GM13976 (cell line): ENCODE results near the gene SCAI.
"Not testable (repeated sequence)": the region's sequence is repeated elsewhere in the genome, so short reads cannot be mapped to it uniquely, and the experiment has no call there.

Source experiments
- DNase-seq: peaks from one replicate; pipeline ENCODE4 v3.0.0; 2012; ENCODE audit warnings: low spot score
- in situ Hi-C: fragments of 300-500 bp; cut with MboI; formaldehyde crosslinking; loops from one replicate; pipeline ENCODE4 v1.12.0; 2022; ENCODE audit warnings: low sequenced_read_pairs, mixed read lengths, inconsistent platforms; ENCODE audit not compliant: unreplicated experiment
- TF ChIP-seq, protein P1 (sequence below): IDR thresholded peaks from 2 replicates; pipeline ENCODE4 v1.5.1; 2012; ENCODE audit warnings: borderline replicate concordance, mild to moderate bottlenecking; ENCODE audit not compliant: insufficient read depth; ENCODE audit errors: extremely low read depth, missing control alignments, control extremely low read depth

SCAI gene

DNA sequence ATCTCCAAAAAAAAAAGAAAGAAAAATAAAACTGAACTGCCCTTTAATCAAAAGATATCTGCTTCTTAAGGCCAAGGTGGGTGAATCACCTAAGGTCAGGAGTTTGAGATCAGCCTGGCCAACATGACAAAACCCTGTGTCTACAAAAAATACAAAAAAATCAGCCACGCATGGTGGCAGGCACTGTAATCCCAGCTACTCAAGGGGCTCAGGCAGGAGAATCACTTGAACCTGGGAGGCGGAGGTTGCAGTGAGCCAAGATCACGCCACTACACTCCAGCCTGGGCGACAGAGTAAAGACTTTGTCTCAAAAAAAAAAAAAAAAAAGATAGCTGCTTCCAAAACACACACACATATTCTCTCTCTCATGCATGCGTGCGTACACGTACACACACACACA, 17.8 kb downstream of the SCAI start:
- no peak for DNase-seq
- in situ Hi-C loops: no loop called here
- TF ChIP-seq, protein P1, sequence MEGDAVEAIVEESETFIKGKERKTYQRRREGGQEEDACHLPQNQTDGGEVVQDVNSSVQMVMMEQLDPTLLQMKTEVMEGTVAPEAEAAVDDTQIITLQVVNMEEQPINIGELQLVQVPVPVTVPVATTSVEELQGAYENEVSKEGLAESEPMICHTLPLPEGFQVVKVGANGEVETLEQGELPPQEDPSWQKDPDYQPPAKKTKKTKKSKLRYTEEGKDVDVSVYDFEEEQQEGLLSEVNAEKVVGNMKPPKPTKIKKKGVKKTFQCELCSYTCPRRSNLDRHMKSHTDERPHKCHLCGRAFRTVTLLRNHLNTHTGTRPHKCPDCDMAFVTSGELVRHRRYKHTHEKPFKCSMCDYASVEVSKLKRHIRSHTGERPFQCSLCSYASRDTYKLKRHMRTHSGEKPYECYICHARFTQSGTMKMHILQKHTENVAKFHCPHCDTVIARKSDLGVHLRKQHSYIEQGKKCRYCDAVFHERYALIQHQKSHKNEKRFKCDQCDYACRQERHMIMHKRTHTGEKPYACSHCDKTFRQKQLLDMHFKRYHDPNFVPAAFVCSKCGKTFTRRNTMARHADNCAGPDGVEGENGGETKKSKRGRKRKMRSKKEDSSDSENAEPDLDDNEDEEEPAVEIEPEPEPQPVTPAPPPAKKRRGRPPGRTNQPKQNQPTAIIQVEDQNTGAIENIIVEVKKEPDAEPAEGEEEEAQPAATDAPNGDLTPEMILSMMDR: no peak

DNA sequence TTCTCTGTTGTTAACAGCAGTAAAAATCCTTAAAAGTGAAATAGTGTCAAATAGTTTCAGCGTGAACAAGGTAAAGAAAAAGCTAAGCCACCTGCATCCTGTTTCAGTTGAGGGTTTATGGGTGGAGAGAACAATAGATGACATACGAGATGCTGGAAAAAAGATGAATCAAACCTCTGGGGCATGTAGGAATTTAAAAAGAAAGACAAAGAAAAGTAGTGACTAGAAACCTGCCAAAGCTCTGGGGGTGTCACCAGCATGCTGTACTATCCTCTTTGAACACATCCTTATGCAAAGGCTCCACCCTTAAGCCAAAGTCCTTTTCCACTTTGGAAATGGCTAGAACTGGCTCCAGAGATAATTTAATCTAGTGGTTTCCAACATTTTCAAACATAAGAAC, 22.2 kb downstream of the SCAI start:
- TF ChIP-seq, protein P1: no peak
- in situ Hi-C loops: no loop called here
- no peak for DNase-seq

DNA sequence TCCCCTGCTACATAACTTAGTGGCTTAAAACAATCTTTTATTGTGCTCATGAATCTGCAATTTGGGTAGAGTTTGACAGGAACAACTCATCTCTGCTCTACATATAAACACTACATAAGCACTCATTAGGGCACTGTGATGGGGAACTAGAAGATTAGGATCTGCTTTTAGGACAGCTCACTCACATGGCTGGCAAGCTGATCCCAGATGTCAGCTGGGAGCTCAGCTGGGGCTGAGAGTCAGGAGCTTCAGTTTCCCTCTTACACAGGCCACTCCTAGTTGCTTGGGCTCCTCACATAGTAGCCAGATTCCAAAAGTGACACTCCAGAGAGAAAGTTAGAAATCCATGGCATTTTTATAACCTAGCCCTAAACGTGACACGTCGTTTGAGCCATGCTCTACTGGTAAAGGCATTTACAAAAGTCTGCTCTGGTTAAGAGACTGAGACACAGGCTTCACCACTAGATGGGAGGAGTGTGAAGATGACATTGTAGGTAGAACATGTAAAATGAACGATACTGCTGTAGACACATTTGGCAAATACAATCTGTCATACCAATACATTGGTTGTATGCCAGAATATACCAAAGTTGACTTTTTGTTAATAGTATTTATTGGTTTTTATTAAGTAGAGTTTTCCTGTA, 23.6 kb downstream of the SCAI start:
- DNase-seq: no peak
- in situ Hi-C loops: no loop called here
- TF ChIP-seq, protein P1: no peak

DNA sequence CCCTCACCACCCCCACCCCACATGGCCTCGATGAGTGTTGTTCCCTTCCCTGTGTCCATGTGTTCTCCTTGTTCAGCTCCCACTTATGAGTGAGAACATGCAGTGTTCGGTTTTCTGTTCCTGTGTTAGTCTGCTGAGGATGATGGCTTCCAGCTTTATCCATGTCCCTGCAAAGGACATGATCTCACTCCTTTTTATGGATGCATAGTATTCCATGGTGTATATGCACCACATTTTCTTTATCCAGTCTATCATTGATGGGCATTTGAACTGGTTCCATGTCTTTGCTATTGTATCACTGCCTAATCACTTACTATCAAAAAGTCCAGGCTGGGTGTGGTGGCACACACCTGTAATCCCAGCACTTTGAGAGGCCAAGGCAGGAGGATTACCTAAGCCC, 24.6 kb downstream of the SCAI start:
- in situ Hi-C loops: not testable (repeated sequence)

DNA sequence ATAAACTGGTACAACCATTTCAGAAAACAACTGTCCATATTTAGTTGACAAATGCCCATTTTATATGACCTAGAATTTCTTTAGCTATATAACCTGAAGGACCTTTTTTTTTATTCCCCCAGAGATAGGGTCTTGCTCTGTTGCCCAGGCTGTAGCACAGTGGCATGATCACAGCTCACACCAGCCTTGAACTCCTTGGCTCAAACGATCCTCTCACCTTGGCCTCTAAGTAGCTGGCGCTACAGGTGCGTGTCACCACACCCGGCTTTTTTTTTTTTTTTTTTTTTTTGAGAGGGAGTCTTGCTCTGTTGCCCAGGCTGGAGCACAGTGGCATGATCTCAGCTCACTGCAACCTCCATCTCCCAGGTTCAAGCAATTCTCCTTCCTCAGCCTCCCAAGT, 28.8 kb downstream of the SCAI start:
- DNase-seq, in situ Hi-C loops: not testable (repeated sequence)

More for the DNA sequence above, 24.6 kb downstream of the SCAI start:
- not testable (repeated sequence) for DNase-seq

DNA sequence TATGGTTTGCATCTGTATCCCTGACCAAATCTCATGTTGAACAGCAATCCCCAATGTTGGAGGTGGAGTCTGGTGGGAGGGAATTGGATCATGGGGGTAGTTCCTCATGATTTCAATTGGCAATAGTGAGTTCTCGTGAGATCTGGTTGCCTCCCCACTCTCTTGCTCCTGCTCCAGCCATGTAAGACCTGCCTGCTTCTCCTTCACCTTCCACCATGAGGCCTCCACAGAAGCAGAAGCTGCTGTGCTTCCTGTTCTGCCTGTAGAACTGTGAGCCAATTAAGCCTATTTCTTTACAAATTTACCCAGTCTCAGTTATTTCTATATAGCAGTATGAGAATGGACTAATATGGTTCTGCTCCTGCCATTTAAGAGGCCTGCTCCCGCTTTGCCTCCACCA, 32.9 kb downstream of the SCAI start:
- TF ChIP-seq, protein P1: no peak
- DNase-seq: no peak
- in situ Hi-C loops: no loop called here

DNA sequence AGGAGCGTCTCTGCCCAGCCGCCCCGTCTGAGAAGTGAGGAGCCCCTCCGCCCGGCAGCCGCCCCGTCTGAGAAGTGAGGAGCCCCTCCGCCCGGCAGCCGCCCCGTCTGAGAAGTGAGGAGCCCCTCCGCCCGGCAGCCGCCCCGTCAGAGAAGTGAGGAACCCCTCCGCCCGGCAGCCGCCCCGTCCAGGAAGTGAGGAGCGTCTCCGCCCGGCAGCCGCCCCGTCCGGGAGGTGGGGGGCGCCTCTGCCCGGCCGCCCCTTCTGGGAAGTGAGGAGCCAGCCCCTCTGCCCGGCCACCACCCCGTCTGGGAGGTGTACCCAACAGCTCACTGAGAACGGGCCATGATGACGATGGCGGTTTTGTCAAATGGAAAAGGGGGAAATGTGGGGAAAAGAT, 34.8 kb downstream of the SCAI start:
- in situ Hi-C loops, DNase-seq: not testable (repeated sequence)

DNA sequence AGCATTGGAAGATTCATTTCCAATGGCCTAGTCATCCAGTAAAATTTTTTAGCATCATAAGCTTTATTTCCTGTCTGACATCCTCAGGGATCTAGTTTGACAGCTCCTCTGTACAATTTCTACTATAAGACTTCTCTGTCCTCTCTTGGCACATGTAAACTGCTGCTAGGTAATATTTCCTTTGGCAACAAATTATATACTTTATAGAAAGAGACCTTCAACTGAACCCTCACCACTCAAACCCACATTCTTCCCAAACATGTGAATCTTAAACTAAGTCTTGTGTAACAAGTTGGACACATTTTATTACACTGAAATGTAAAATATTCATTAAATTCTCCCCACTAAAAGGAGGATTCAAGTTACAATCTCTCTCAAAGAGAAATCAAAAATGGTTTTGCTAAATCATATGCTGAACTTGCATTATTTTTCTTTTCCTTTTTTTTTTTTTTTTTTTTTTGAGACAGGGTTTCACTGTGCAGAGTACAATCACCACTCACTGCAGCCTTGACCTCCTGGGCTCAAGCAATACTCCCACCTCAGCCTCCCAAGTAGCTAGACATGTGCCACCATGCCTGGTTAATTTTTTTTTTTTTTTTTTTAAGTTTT, 36.9 kb downstream of the SCAI start:
- TF ChIP-seq, protein P1: no peak
- in situ Hi-C loops: no loop called here
- DNase-seq: no peak
